H4 (cell line): ENCODE measurements around the gene UNC5A. TPM values are rescaled to one million over a fixed set of nuclear protein-coding genes. Genes with fewer than 3 reads are reported as not detected.

Experiments
- DNase-seq: peaks from one replicate; pipeline ENCODE4 v3.0.0-alpha.2; 2015; ENCODE audit warnings: low spot score
- total RNA-seq: library from RNA; depleted of rRNA; stranded (reverse); fragments of >200 nt; shearing (Covaris generic); gene quantifications from 2 replicates; pipeline ENCODE4 v1.2.3, GENCODE V29; 2014

UNC5A gene
- total RNA-seq, 1 experiment from 2014 or later = 0.56 TPM

DNA sequence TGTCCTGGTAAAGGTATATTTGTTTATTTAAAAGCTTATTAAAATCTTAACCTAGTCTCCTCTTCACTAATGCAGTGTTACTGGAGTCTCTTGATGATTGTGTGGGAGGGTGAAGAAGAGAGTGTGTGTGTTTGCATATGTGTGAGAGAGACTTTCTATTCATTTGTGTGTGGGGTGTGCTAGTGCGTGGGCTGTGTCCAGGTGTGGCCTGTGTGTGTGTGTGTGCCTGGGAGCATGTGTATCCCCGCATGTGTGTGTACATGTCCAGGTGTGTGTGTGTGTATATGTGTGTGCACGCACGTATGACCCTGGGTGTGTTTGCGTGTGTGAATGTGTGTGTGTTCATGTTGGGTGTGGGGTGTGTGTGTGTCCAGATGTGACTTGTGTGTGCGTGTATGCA, 10.3 kb upstream of the UNC5A start:
- no peak for DNase-seq

DNA sequence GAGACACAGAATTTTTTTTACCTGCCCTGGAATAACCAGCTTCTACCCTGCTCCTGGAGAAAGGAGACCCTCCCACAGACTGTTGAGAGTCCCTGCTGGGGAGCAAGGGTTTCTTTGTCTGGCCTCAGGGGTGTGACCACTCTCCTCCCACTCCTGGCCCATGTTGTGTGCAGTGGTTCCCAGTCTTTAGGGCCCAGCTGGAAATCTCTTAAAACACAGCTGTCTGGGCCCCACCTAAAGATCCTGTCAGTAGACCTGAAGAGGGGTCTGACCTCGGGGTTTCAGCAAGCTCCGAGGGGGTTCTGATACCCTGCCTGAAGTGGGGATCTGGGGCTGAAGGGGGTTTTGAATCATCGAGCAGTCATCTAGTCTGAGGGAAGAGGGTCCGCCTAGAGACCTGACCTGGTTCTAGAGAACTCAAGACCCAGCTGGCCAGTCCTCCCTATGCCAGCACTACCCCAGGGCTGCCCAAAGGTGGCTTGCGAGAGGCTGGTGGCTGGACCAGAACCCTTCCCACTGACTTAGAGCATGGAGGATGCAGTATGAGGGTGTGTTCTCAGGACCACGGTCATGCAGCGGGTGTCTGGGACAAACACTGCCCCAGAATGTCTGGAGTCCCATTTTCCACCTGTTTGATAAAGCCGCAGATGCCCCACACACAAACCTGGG, 8.1 kb upstream of the UNC5A start:
- DNase-seq = no peak

DNA sequence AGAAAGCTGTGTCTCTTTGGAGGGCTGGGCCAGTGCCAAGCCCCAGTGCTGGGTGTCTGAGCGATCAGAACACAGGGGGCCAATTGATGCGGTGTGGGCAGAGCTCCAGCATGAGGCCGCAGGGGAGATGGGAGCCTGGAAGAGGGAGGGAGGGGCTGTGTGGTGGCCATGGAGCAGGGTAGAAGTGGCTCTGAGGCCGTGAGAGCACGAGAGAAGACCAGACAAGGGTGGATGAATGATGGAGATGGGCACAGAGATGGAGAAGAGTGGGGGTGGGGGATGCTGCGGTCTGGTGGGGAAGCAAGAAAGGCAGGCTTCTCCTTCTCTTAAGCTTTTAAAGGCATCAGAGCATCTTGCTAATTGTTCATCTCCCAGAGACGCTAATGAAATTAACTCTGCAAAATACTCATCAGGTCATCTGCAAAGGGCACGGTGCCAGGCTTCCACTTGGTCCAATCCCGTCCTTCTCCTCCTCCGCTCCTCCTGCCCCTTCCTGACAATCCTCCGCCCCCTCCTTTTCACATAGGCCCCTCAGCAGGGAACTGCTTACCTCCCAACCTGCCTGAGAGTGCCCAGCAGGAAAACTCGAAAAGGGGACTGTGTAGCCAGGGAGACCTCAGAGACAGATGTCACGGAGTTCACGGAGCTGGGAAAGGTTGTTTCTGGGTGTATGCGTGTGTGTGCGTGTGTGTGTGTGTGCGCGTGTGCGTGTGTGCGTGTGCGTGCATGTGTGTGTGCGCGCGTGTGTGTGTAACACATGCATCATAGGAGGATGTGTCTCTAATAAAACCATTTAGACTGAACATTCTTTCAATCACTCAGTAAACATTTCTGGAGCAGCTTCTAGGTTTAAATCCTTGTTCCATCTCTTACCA, 7.1 kb upstream of the UNC5A start:
- DNase-seq = no peak

DNA sequence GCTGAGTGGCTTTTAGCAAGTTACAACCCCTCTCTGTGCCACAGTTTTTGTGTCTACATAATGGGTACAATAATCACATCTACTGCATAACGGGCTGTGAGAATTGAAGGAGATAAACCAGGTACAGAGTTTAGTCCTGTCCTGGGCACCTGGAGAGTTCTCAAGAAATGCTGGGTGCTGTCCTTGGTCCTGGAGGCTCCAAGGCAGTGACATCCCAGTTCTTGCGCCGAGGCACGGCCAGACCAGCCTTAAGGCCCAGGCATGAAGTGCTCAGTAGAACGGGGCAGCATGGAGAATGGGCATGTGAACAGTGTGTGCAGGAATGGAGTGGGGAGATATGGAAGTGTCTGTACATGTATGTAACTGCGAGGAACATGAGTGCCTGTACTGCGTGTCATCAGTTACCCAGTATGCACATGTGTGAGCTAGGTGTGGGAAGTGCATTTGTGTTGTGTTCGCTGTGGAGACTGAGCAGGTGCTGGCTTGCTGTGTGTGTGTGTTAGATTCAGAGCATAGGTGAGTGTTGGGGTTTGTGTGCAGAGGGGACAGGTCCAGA, 6.3 kb upstream of the UNC5A start:
- no peak for DNase-seq

DNA sequence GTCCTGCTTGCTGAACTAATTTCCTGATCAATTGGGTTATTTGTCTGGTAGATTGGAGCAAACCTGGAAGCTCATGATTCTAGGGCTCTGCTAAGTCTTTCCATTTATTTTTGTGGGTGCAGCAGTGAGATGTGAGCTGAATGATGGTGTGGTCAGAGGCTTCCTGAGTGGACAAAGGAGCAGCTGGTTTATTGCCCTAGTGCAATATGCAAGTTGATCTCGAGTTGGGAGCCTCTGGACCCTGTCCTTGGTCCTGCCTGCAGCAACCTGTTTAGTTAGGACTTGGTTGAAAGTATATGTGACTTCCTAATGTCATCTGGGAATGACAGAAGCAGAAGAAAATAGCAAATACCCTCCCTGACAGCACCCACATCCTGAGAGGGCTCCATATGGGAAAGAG, 4.2 kb upstream of the UNC5A start:
- DNase-seq = no peak

DNA sequence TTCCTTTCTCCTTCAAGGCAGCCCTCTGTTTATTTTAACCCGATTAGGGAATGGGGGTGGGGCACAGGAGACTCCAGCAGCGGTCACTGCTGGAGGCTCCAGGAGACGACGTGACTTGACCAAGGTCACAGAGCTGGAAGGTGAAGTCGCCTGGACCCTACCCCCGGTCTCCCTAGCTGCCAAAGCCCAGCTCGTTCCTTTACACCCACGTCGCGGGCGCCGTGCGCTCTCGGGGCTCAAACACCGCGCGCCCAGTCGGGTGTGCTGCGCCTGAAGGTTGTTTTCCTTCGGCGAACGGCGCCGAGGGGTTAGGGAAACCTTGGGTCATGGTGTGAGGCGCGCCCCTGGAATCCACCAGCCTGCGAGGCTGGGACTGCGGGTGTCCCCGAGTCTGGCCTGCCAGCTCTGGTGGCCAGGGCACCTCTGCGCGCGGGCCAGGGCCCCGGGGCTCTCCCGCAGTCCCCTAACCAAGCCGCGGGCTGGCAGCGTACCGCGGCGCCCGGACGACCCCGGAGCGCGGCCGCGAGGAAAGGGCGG, 747 bp upstream of the UNC5A start:
- DNase-seq = no peak

DNA sequence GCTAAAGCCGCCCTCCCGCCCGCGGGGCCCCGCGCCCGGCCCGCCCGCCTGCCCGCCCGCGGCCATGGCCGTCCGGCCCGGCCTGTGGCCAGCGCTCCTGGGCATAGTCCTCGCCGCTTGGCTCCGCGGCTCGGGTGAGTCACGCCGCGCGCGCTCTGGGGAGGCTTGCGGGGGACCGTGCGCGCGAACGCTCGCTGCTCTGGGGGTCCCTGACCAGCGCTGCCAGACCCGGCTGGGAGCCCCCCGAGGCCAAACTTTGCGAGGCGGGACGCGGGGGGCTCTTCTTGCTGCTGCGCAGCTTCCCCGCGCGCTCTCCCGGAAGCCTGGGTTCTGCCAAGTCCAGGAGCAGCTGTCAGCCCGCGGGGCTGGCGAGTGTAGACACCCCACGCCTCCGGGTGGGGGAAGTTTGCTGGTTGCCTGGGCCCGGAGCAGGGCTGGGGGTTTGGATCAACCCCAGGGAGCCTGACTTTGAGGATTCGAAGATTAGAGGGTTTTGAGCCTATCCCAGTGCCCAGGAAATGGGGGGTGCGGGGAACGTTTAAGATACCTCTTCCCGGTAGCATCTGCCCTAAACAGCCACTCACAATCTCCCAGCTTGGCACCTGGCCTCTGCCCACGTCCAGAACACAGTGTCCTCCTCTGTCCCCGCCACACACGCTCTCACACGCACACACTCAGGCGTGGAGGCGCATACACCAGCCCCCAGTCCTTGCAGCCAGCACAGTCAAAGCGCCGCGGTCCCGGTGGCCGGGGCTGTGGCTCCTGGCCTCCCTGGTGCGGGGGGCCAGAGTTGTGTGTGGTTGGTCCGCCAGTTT, 535 bp downstream of the UNC5A start:
- DNase-seq = no peak

DNA sequence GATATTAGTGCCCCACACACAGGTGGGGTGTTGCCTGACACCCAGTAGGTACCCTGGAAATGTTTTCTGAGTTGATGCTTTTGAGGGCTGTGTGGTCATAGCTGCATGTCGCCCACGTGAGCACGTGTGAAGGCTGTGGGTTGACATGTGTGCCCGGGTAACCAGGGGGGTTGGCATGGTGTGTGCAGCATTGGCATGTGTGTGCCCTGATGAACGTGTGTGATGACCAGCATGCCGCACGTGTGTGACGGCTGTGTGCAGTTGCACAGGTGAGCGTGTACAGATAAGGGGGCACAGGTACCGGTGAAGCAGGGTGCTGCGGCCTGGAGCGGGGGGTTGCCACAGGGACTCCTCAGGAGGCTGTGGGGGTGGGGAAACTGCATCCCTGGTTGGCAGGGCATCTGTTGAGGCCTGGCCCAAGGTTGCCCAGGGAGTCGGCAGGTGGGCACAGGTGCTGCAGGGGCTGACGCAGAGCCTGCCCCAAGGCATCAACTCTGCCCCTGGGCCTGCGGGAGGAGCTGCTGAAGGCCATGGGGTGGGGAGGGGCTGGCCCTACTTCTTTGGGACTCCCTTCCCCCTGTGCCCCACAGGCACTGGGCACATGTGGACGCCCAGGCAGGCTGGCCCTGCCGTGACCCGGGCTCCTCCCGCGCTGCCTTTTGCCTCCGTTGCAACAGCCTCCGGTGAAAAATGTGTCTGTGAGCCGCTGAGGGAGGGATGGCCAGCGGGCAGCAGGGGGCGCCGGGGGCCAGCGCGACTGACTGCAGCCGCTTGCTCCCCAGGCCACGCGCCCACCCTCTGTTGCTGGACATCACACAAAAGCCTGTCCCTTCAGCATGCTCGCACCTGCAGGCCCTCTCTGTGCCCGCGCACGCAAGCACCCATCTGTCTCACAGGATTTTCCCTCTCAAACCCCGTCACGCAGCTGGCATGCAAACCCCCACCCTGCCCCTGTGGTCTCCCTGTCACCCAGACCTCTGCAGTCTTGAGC, 2.2 kb downstream of the UNC5A start:
- DNase-seq = no peak

DNA sequence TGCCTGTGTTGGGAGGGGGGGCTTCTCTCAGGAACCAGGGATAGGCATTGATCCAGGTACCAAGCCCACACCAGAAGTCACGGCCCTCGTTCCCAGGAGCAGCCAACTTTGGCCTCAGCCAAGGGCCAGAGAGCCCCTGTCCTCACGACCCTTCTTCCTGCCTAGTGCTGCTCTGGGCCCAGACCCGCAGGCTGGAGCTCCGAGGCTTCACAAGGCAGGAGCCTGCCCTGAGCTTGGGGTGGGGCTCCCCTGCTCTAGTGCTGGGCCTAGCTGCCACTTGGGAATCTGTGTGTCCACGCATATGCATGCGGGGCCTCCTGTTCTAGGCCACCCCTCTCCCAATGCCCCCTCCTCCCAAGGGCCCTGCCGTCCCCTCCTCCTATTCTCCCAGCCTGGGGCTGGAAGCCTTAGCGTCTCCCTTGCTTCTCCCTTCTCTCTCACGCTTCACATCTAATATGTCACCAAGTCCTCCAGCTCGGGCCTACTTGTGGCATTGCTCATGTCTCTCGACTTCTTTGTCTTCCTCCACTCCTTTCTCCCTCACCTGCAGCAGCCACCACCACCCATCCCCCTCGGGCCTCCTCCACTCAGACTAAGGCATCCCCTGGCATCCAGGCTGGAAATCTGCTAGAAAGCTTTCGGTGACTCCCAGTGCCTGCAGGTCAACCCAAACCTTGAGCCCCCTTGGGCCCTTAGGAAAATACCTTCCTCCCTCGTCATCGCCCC, 3.4 kb downstream of the UNC5A start:
- no peak for DNase-seq

DNA sequence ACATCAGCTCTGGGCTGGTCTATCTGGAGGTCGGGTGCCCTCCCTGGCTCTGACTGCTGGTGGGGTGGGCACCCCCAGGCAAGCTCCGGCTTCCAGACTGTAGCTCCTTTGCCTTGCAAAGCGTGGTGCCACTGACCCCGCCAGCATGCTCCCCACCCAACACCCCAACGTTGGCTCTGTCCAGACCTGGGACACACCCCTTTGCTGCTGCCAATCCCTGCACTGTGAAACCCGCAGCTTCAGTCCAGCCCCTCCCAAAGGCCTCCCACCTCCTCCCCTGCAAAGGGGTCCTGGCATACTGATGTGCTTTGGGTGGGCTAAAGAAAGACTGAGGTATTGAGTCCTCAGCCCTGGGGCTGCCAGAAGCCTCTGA, 3.9 kb downstream of the UNC5A start:
- DNase-seq = no peak

DNA sequence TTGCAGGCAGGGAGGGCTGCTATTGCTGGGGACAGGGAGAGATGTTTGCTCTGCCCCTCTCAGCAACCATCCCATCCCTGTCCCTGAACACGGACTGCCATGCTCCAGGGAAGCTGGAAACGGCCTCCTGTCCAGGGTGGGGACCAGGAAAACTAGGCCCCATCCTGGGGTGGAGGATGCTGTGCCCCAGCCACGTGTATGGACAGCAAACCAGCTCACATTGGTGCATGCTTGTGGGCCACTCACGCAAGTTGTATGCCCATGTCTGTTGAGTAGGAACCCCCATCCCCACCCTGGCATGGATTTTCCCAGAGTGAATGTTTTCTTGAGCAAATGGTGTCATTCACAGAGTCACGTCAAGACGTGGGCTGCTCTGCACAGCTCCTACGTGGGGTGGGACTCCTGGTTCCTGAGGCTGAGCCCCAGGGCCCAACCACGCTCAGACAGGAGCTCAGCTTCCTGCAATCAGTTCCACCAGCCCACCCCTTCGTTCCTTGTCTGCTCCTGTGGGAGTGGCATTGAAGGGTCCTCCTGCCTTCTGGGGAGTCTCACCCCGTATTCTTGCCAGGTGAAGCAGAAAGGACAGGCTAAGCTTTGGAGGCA, 4.6 kb downstream of the UNC5A start:
- no peak for DNase-seq

DNA sequence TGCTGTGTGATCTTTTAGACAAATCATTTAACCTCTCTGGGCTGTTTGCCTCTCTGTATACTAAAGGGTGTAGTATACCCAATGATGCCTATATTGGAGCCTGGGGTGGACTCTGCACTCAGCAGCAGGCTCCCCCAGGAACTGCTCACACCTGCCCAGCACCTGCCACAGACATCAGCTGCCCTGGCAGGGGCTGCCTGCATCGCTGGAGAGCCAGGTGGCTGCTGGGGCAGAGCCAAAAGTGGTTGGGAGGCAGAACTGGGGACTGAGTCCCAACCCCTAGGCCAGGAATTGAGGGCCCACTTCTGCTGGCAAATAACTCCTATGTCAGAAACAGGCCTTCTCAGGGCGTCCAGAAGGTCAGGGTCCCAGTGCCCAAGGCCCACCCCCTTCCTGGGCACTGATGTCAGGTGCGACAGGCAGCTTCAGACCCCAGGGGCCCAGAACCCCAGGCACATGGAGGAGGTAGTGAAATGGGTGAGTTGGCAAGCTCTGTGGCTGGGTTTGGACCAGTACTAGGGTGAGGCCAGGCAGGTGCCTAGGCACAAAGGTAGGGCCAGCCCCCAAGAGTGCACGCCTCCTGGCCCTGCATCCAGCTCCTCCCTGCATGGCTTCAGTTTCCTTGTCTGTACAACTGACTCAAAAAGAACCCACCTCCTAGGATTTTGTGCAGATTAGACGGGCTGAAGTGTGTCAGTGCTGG, 5.8 kb downstream of the UNC5A start:
- no peak for DNase-seq

DNA sequence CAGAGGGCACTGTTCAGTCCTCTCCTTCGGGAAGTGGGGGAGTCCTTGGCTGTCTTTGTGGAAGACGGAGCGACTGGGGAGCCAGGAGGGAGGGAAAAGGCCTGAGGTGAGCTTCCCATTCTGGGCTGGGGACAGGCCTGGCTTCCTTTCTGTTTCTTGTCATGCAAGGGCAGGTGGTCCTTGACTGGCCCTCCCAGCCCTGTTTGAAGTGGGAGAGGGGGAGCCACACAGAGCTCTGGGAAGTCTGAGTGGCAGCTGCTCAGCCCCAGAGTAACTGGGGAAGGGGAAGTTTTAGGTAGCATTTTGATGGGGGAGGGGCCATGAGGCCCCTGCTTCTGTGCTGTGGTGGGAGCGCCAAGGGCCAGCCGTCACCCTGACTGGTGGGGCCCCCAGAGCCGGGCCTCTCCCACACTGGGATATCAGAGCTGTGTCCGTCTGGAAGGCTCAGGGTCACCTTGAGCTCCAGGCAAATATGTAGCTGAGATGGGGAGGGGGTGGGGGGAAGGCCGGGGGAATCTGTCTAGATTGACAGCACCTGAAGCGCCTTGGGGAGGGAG, 6.5 kb downstream of the UNC5A start:
- no peak for DNase-seq

DNA sequence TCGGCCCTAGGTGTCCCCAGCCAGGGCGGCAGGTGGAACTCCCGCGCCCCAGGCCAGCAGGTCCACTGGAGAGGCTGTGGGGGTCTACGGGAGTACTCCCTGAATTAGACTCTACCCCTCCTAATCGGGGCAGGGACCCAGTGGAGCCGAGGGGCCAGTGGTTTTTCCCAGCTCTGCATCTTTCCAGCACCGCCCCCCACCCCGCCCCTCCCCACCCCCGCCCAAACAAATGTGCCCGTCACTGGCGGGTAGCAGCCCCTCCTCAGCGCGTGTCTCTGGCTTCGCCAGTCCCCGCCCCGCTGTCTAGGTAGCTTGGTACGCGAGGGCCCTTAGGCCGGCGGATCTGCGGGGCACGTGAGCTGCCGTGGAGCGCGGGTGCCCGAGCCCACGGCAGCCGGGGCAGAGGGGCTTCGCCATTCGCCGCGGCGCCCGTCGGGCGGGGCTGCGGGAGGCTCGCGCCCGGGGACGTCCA, 7.0 kb downstream of the UNC5A start:
- DNase-seq = no peak

DNA sequence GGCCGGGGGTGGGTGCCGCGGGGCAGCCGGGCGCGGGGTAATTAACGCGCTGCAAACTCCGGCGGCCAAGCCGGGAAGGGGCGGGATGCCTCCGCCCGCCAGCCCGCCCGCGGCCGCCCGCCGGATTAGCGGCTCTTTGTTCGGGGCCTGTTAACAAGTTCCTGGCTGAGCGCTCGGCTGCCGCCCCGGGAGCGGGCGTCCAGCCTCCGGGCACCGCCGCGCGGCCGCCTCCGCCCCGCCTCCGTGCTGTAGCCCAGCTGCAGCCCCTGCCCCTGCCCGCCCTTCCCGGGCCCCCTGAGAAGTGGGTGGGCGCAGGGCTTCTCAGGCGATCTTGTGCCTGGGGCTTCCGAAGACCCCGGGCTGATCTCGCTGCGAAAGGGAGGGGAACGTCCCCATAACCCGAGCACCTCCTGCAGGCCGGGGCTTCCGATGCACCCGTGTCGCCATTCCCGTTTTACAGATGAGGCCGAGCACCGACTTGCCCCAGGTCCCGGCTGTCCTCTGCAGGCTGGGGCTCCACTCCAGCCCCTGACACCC, 7.5 kb downstream of the UNC5A start:
- DNase-seq = no peak

DNA sequence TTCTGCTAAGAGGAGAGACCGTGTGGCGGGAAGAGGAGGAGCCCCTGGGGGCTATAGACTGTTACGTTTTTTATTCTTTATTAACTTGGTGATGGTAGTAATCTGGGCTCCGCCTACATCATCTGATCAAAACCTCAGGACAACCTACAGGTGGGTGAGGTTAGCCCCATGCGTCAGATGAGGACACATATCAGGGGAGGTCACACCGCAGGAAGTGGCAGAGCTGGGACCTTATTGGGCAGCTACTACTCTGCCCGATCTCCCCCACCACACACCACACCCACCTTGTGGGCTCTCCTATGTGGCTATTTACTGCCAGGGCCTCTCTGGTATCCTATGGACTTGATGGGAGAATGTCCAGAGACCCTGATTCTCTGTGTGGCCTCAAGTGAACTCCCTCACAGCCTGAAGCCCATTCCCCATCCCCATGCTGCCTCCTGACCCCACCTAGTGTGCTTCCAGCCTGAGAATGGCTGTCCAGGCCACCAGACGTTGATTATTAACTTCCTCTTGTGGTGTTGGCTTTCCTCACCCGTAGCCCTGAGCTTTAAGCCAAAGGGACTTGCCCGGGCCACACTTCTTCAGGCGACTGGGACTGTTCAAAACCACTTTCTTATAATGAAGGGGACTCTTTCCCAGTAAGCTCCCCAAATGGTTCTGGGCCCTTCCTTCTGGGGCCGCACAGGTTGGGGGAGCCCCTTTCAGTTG, 8.2 kb downstream of the UNC5A start:
- no peak for DNase-seq

DNA sequence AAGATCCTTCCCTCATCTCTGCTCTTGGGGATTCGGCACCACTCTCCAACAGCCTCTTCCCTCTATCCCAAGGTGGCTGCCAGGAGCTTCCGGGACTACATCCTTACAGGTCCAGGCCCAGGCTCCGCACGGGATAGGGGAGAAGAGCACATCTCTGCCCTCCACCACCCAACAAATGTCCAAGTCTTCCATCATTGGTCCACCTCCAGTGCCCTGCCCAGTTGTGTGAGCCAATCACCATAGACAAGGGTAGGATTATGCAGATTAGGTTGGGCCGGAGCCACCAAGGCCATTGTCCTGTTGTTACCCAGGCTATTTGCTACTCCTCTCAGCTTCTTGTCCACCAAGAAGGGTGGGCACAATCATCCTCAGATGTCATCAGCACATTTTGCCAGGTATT, 9.1 kb downstream of the UNC5A start:
- no peak for DNase-seq

DNA sequence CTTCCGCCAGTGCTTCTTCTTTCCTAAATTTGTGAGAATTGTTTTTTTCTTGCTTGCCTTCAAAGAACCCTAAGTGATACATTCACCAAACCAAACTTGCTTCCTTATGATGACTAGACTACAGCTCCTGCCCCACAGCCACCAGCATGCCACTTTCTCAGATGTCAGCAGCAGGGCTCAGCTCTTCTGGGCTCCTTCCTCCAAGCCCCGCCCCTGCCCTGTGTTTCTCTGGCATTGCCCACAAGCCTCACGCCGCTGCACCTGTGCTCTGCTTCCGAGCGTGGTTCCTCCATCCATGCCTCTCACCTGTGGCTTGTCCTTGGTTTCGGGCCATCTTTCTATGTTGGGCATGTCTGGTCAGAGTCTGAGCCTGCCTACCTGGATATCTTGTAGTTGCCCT, 10.6 kb downstream of the UNC5A start:
- no peak for DNase-seq
